Stomach smooth muscle (tissue), 2 donors: ENCODE data around the gene SLC46A2.

Experiments
- H3K27ac ChIP-seq: one replicate; pipeline ENCODE4 v1.7.0; 2013; ENCODE audit warnings: mild to moderate bottlenecking, low read length, inconsistent platforms
- H3K27me3 ChIP-seq, 2 donors: one replicate each; pipeline ENCODE4 v1.7.0; 2013; ENCODE audit warnings: low read length in 2 of 2; ENCODE audit not compliant: insufficient read depth in 2 of 2, control insufficient read depth in 1 of 2
- H3K36me3 ChIP-seq, 2 donors: one replicate each; pipeline ENCODE4 v1.7.0; 2013; ENCODE audit warnings: low read length in 2 of 2; ENCODE audit not compliant: control insufficient read depth in 2 of 2, insufficient read depth in 2 of 2
- H3K4me1 ChIP-seq: one replicate; pipeline ENCODE4 v1.7.0; 2013; ENCODE audit warnings: low read length; ENCODE audit not compliant: control insufficient read depth, insufficient read depth
- H3K4me3 ChIP-seq, 2 donors: one replicate each; pipeline ENCODE4 v1.7.0; 2013; ENCODE audit warnings: low read length in 2 of 2
- H3K9ac ChIP-seq, 2 donors: one replicate each; pipeline ENCODE4 v1.7.0; 2013; ENCODE audit warnings: low read length in 2 of 2, mild to moderate bottlenecking in 1 of 2
- H3K9me3 ChIP-seq, 2 donors: one replicate each; pipeline ENCODE4 v1.7.0; 2013; ENCODE audit warnings: low read length in 2 of 2; ENCODE audit not compliant: control insufficient read depth in 2 of 2
- donor health status: healthy.
- donor health status: Pancreatic carcinoma.

Gene SLC46A2

GRCh38 chr9:112887381-112887780 is 3.3 kb downstream of the SLC46A2 start:
- H3K4me1 ChIP-seq, result peaks cover 7% of the 10 kb centered on the region
- H3K9me3 ChIP-seq, result no peaks in the 10 kb centered on the region
- H3K27ac ChIP-seq, result no peak overlapping the region
- H3K9ac ChIP-seq, result no peak overlapping the region
- H3K27me3 ChIP-seq, result peaks cover 3 to 20% of the 10 kb centered on the region in 2 donors
- no peaks in the 10 kb centered on the region for H3K36me3 ChIP-seq
- no peak overlapping the region for H3K4me3 ChIP-seq

- peaks cover 3 to 17% of the 10 kb centered on the region in 2 donors for H3K27me3 ChIP-seq
- H3K4me1 ChIP-seq, result peaks cover 7% of the 10 kb centered on the region
- no peak overlapping the region for H3K4me3 ChIP-seq
- H3K36me3 ChIP-seq, result peaks cover 0 to under 1% of the 10 kb centered on the region in 2 donors
- H3K27ac ChIP-seq, result no peak overlapping the region
- H3K9me3 ChIP-seq, result no peaks in the 10 kb centered on the region
- no peak overlapping the region for H3K9ac ChIP-seq
Measured at GRCh38 chr9:112886351-112886750, 4.3 kb downstream of the SLC46A2 start.

DNA sequence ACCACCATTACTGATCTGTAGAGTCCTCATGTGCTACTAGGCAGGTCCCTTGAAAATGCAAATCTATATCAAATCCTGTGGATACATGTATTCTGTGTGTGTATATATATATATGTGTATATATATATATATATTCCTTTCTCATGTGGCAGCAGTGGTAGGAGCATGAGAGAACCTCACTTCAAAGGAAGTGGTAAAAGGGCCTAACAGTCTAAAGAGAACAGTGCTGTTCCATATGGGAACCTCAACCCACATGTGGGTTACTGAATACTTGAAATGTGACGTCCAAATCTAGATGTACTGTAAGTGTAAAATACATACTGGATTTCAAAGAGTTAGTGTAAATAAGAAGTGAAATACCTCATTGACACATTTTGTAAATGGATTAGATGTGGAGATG is 5.4 kb downstream of the SLC46A2 start:
- no peak overlapping the region for H3K9ac ChIP-seq
- H3K9me3 ChIP-seq, result no peaks in the 10 kb centered on the region
- H3K4me1 ChIP-seq, result peaks cover 2% of the 10 kb centered on the region
- H3K27me3 ChIP-seq, result peaks cover 3 to 12% of the 10 kb centered on the region in 2 donors
- no peak overlapping the region for H3K4me3 ChIP-seq
- H3K36me3 ChIP-seq, result peaks cover 0 to 7% of the 10 kb centered on the region in 2 donors
- no peak overlapping the region for H3K27ac ChIP-seq

DNA sequence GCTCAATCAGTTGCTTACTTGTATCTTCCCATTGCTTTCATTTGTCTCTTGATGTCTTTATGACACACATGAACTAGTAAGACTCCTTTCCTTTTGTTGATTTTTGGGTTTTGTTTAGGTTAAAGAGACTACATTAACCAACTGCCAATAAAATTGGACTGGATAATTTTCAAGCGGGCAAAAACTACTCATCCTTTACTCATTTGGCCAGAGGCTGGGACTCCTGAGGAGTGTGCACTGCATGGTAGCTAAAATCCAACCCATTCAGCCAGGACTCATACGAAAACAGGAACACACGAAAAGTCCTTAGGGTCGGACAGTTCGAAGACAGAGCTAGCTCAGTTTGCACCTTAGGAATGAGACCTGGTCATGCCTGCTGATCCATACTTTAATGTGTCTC is 6.0 kb downstream of the SLC46A2 start:
- H3K27me3 ChIP-seq, result peaks cover 0 to 7% of the 10 kb centered on the region in 2 donors
- peaks cover 0 to 8% of the 10 kb centered on the region in 2 donors for H3K36me3 ChIP-seq
- no peak overlapping the region for H3K9ac ChIP-seq
- H3K9me3 ChIP-seq, result no peaks in the 10 kb centered on the region
- H3K4me1 ChIP-seq, result no peaks in the 10 kb centered on the region
- H3K4me3 ChIP-seq, result no peak overlapping the region
- H3K27ac ChIP-seq, result no peak overlapping the region

DNA sequence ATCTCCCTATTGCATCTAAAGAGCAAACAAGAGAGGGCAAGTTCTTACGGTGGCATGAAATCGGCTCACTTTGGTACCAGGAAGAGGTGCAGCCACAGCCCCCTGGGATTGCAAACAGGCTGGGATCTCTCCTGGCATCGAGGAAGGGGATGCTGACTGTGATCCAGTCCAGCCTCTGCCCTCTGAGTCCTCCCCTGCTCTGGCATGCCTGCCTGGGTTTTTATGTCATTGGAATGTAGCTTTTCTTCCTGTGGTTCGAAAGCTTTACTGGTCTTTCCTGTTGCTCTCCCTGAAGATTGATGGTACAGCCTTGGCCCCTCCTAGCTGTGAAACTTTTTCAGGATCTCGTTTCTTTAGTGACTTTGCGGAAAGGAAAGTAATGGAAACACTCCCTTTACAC is 6.6 kb downstream of the SLC46A2 start:
- H3K27me3 ChIP-seq, result peaks cover 0 to 2% of the 10 kb centered on the region in 2 donors
- no peak overlapping the region for H3K9ac ChIP-seq
- H3K9me3 ChIP-seq, result no peaks in the 10 kb centered on the region
- peaks cover 0 to 8% of the 10 kb centered on the region in 2 donors for H3K36me3 ChIP-seq
- H3K4me3 ChIP-seq, result no peak overlapping the region
- H3K27ac ChIP-seq, result no peak overlapping the region
- no peaks in the 10 kb centered on the region for H3K4me1 ChIP-seq

DNA sequence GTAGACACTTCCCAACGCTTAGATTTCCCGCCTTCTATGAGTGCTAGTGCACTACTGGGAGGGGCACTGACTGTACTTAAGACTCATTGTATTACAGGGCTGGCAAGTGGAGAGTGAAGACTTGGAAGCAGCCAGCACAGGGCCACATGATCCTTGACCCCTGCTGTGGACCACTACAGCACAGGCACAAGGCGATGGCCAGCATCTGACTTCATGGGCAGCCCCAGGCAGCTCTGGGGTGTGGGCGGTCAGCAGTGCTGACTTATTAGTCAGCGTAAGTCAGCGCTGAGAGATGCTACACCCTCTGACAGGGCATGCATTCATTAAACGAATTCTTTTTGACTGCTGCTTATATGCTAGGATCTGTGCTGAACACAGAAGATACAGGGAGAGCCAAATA is 9.3 kb downstream of the SLC46A2 start:
- H3K9ac ChIP-seq, result no peak overlapping the region
- no peak overlapping the region for H3K27ac ChIP-seq
- no peaks in the 10 kb centered on the region for H3K27me3 ChIP-seq
- H3K9me3 ChIP-seq, result no peaks in the 10 kb centered on the region
- H3K4me1 ChIP-seq, result no peaks in the 10 kb centered on the region
- peaks cover 5 to 10% of the 10 kb centered on the region in 2 donors for H3K36me3 ChIP-seq
- H3K4me3 ChIP-seq, result no peak overlapping the region

- H3K9me3 ChIP-seq, result no peaks in the 10 kb centered on the region
- H3K4me3 ChIP-seq, result no peak overlapping the region
- no peak overlapping the region for H3K27ac ChIP-seq
- H3K4me1 ChIP-seq, result no peaks in the 10 kb centered on the region
- no peaks in the 10 kb centered on the region for H3K27me3 ChIP-seq
- H3K36me3 ChIP-seq, result peaks cover 5 to 12% of the 10 kb centered on the region in 2 donors
- H3K9ac ChIP-seq, result no peak overlapping the region
Measured at GRCh38 chr9:112880650-112881049, 10.0 kb downstream of the SLC46A2 start.

- Histone ChIP-seq H3K4me3 (no peak overlapping the region), H3K27ac (no peak overlapping the region), H3K27me3 (no peaks in the 10 kb centered on the region), H3K9me3 (no peaks in the 10 kb centered on the region), H3K36me3 (peaks cover 5 to 17% of the 10 kb centered on the region in 2 donors), H3K9ac (no peak overlapping the region), H3K4me1 (no peaks in the 10 kb centered on the region)
Measured at GRCh38 chr9:112878752-112879151, 11.9 kb downstream of the SLC46A2 start.

DNA sequence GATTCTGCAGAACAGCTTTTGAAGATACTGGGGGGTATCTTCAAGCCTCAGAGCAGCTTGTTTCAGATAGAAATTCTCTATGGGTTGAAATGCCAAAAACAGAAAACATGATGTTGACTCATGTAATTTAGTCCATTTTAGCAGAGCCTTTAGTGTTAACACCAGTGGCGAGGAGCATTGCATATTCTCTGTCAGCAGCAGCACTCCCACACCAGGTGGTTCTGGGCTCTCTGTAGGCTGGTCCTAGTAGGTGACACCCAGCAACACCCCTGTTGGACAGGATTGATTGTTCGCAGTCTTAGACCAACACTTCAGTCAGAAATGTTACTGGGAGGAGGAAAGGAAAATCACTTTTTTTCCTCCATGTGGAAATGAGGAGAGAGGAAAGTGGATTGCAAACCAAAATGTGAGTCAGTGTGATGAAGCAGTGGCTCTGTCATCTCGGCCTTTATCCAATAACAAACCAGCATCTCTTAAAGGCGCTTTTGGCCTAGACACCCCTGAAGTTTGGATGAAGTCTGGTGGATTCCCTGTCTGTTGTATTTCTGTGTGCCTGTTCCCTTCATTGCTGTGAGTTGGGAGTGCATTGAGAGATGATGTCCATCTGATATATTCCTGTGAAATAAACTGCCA is 16.8 kb downstream of the SLC46A2 start:
- H3K9ac ChIP-seq, result no peak overlapping the region
- no peaks in the 10 kb centered on the region for H3K27me3 ChIP-seq
- no peak overlapping the region for H3K4me3 ChIP-seq
- H3K9me3 ChIP-seq, result no peaks in the 10 kb centered on the region
- no peak overlapping the region for H3K27ac ChIP-seq
- H3K4me1 ChIP-seq, result no peaks in the 10 kb centered on the region
- peaks cover 14 to 28% of the 10 kb centered on the region in 2 donors for H3K36me3 ChIP-seq

DNA sequence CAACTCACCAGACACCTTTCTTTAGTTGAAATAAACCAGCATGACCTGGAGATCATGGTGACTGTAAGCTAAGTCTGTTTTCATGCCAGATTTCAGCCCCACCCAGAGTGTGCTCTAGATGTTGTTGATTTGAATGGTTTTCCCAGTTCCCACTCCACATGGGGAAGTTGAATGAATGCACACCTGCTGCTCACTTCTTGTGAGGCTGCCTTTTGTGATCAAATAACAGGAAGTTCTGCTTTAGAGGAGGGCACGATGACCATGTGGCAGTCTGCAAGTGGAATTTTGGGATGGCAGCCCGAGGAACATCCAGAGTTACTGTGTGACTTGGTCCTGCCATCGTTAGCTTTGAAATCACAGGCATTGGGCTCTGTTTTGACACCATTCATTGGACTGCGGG is 18.7 kb downstream of the SLC46A2 start:
- no peak overlapping the region for H3K9ac ChIP-seq
- H3K27me3 ChIP-seq, result no peaks in the 10 kb centered on the region
- no peak overlapping the region for H3K4me3 ChIP-seq
- H3K4me1 ChIP-seq, result no peaks in the 10 kb centered on the region
- H3K9me3 ChIP-seq, result no peaks in the 10 kb centered on the region
- H3K27ac ChIP-seq, result no peak overlapping the region
- H3K36me3 ChIP-seq, result peaks cover 12 to 35% of the 10 kb centered on the region in 2 donors

DNA sequence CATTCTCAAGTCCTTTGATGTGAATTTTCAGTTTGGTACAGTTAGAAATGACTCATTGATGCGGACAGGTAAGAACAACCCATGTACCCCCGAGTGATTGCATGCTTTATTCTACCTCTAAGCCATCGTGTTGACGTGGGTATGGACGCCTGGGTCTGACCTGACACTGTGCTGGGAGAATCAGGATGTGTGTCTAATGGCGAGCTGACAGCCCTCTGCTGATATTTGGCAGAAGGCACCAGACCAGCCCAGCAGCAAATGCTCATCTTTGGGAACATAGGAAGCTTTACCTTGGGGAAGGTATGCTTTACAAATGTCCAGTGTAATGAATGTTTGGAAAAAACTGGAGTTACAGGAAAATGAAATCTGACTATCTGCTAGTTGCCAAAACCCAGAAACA is 20.1 kb downstream of the SLC46A2 start:
- Histone ChIP-seq H3K9me3 (no peaks in the 10 kb centered on the region), H3K27me3 (no peaks in the 10 kb centered on the region), H3K4me3 (no peak overlapping the region), H3K27ac (no peak overlapping the region), H3K4me1 (no peaks in the 10 kb centered on the region), H3K9ac (no peak overlapping the region), H3K36me3 (peaks cover 15 to 39% of the 10 kb centered on the region in 2 donors)
